ENCODE measurements around the gene SETD1B. TPM values are rescaled to one million over a fixed set of nuclear protein-coding genes. Genes with fewer than 3 reads are reported as not detected.

The SETD1B gene
- total and polyA plus RNA-seq, 2 donors = 3.0 to 11.8 TPM

GRCh38 chr12:121828306-121828705 is 24.5 kb downstream of the SETD1B start:
- H3K36me3 ChIP-seq (ENCODE audit: control insufficient read depth in 2 of 2, insufficient read depth in 2 of 2, low read length in 1 of 2) = peaks cover 78 to 96% of the 10 kb centered on the region in 2 donors
- H3K4me3 ChIP-seq (ENCODE audit: low read length in 2 of 2) = no peak overlapping the region
- 97% methylated on average over 8 of the region's 8 CpGs for WGBS
- H3K4me1 ChIP-seq (ENCODE audit: control insufficient read depth in 2 of 2, insufficient read depth in 2 of 2, low read length in 2 of 2) = no peaks in the 10 kb centered on the region
- no peaks in the 10 kb centered on the region for H3K27me3 ChIP-seq (ENCODE audit: control insufficient read depth in 2 of 2, insufficient read depth in 1 of 2, low read length in 1 of 2)
- DNase-seq (ENCODE audit: low read depth in 6 of 9, low spot score in 9 of 9) = no peak
- no peak overlapping the region for H3K27ac ChIP-seq (ENCODE audit: low read depth in 1 of 2, low read length in 1 of 2)
- peaks cover 0 to 4% of the 10 kb centered on the region in 2 donors for H3K9me3 ChIP-seq (ENCODE audit: control insufficient read depth in 2 of 2, insufficient read depth in 1 of 2, low read length in 1 of 2)

- Histone ChIP-seq H3K4me3 (ENCODE audit: low read length in 2 of 2) (no peak overlapping the region), H3K27ac (ENCODE audit: low read depth in 1 of 2, low read length in 1 of 2) (no peak overlapping the region), H3K4me1 (ENCODE audit: control insufficient read depth in 2 of 2, insufficient read depth in 2 of 2, low read length in 2 of 2) (no peaks in the 10 kb centered on the region), H3K36me3 (ENCODE audit: control insufficient read depth in 2 of 2, insufficient read depth in 2 of 2, low read length in 1 of 2) (peaks cover 72 to 92% of the 10 kb centered on the region in 2 donors), H3K27me3 (ENCODE audit: control insufficient read depth in 2 of 2, insufficient read depth in 1 of 2, low read length in 1 of 2) (no peaks in the 10 kb centered on the region), H3K9me3 (ENCODE audit: control insufficient read depth in 2 of 2, insufficient read depth in 1 of 2, low read length in 1 of 2) (peaks cover 0 to 4% of the 10 kb centered on the region in 2 donors)
- DNase-seq (ENCODE audit: low read depth in 6 of 9, low spot score in 9 of 9) = no peak
- 95% methylated on average over 9 of the region's 9 CpGs for WGBS
Observed at GRCh38 chr12:121828826-121829225, 25.0 kb downstream of the SETD1B start.

- Histone ChIP-seq H3K27ac (ENCODE audit: low read depth in 1 of 2, low read length in 1 of 2) (no peak overlapping the region), H3K27me3 (ENCODE audit: control insufficient read depth in 2 of 2, insufficient read depth in 1 of 2, low read length in 1 of 2) (no peaks in the 10 kb centered on the region), H3K4me1 (ENCODE audit: control insufficient read depth in 2 of 2, insufficient read depth in 2 of 2, low read length in 2 of 2) (no peaks in the 10 kb centered on the region), H3K4me3 (ENCODE audit: low read length in 2 of 2) (no peak overlapping the region), H3K36me3 (ENCODE audit: control insufficient read depth in 2 of 2, insufficient read depth in 2 of 2, low read length in 1 of 2) (peaks cover 68 to 87% of the 10 kb centered on the region in 2 donors), H3K9me3 (ENCODE audit: control insufficient read depth in 2 of 2, insufficient read depth in 1 of 2, low read length in 1 of 2) (peaks cover 0 to 4% of the 10 kb centered on the region in 2 donors)
- 95% methylated on average over 7 of the region's 7 CpGs for WGBS
- no peak for DNase-seq (ENCODE audit: low read depth in 6 of 9, low spot score in 9 of 9)
Observed at GRCh38 chr12:121829250-121829918, 25.6 kb downstream of the SETD1B start.

- DNase-seq (ENCODE audit: low read depth in 6 of 9, low spot score in 9 of 9) = no peak
- H3K27ac ChIP-seq (ENCODE audit: low read depth in 1 of 2, low read length in 1 of 2) = no peak overlapping the region
- H3K4me3 ChIP-seq (ENCODE audit: low read length in 2 of 2) = no peak overlapping the region
- no peaks in the 10 kb centered on the region for H3K4me1 ChIP-seq (ENCODE audit: control insufficient read depth in 2 of 2, insufficient read depth in 2 of 2, low read length in 2 of 2)
- 98% methylated on average over 23 of the region's 23 CpGs for WGBS
- H3K27me3 ChIP-seq (ENCODE audit: control insufficient read depth in 2 of 2, insufficient read depth in 1 of 2, low read length in 1 of 2) = no peaks in the 10 kb centered on the region
- peaks cover 0 to 4% of the 10 kb centered on the region in 2 donors for H3K9me3 ChIP-seq (ENCODE audit: control insufficient read depth in 2 of 2, insufficient read depth in 1 of 2, low read length in 1 of 2)
- peaks cover 64 to 79% of the 10 kb centered on the region in 2 donors for H3K36me3 ChIP-seq (ENCODE audit: control insufficient read depth in 2 of 2, insufficient read depth in 2 of 2, low read length in 1 of 2)
Observed at GRCh38 chr12:121830134-121830533, 26.3 kb downstream of the SETD1B start.

- WGBS = 97% methylated on average over 29 of the region's 29 CpGs
- no peak overlapping the region for H3K4me3 ChIP-seq (ENCODE audit: low read length in 2 of 2)
- no peaks in the 10 kb centered on the region for H3K4me1 ChIP-seq (ENCODE audit: control insufficient read depth in 2 of 2, insufficient read depth in 2 of 2, low read length in 2 of 2)
- H3K9me3 ChIP-seq (ENCODE audit: control insufficient read depth in 2 of 2, insufficient read depth in 1 of 2, low read length in 1 of 2) = peaks cover 0 to 4% of the 10 kb centered on the region in 2 donors
- no peaks in the 10 kb centered on the region for H3K27me3 ChIP-seq (ENCODE audit: control insufficient read depth in 2 of 2, insufficient read depth in 1 of 2, low read length in 1 of 2)
- H3K36me3 ChIP-seq (ENCODE audit: control insufficient read depth in 2 of 2, insufficient read depth in 2 of 2, low read length in 1 of 2) = peaks cover 59 to 75% of the 10 kb centered on the region in 2 donors
- DNase-seq (ENCODE audit: low read depth in 6 of 9, low spot score in 9 of 9) = no peak
- H3K27ac ChIP-seq (ENCODE audit: low read depth in 1 of 2, low read length in 1 of 2) = no peak overlapping the region
Observed at GRCh38 chr12:121830588-121831265, 26.9 kb downstream of the SETD1B start.

- DNase-seq (ENCODE audit: low read depth in 6 of 9, low spot score in 9 of 9) = no peak
- Histone ChIP-seq H3K27me3 (ENCODE audit: control insufficient read depth in 2 of 2, insufficient read depth in 1 of 2, low read length in 1 of 2) (no peaks in the 10 kb centered on the region), H3K4me3 (ENCODE audit: low read length in 2 of 2) (no peak overlapping the region), H3K27ac (ENCODE audit: low read depth in 1 of 2, low read length in 1 of 2) (no peak overlapping the region), H3K4me1 (ENCODE audit: control insufficient read depth in 2 of 2, insufficient read depth in 2 of 2, low read length in 2 of 2) (no peaks in the 10 kb centered on the region), H3K9me3 (ENCODE audit: control insufficient read depth in 2 of 2, insufficient read depth in 1 of 2, low read length in 1 of 2) (peaks cover 0 to 4% of the 10 kb centered on the region in 2 donors), H3K36me3 (ENCODE audit: control insufficient read depth in 2 of 2, insufficient read depth in 2 of 2, low read length in 1 of 2) (peaks cover 51 to 65% of the 10 kb centered on the region in 2 donors)
- WGBS = 98% methylated on average over 19 of the region's 19 CpGs
Observed at GRCh38 chr12:121831571-121832245, 27.9 kb downstream of the SETD1B start.

- Histone ChIP-seq H3K27me3 (ENCODE audit: control insufficient read depth in 2 of 2, insufficient read depth in 1 of 2, low read length in 1 of 2) (peaks cover 0 to 10% of the 10 kb centered on the region in 2 donors), H3K4me1 (ENCODE audit: control insufficient read depth in 2 of 2, insufficient read depth in 2 of 2, low read length in 2 of 2) (peaks cover 6 to 10% of the 10 kb centered on the region in 2 donors), H3K9me3 (ENCODE audit: control insufficient read depth in 2 of 2, insufficient read depth in 1 of 2, low read length in 1 of 2) (peaks cover 0 to 11% of the 10 kb centered on the region in 2 donors), H3K27ac (ENCODE audit: low read depth in 1 of 2, low read length in 1 of 2) (no peak overlapping the region), H3K36me3 (ENCODE audit: control insufficient read depth in 2 of 2, insufficient read depth in 2 of 2, low read length in 1 of 2) (peaks cover 0 to 6% of the 10 kb centered on the region in 2 donors), H3K4me3 (ENCODE audit: low read length in 2 of 2) (no peak overlapping the region)
- no peak for DNase-seq (ENCODE audit: low read depth in 6 of 9, low spot score in 9 of 9)
- 93% methylated on average over 4 of the region's 4 CpGs for WGBS
Observed at GRCh38 chr12:121837680-121838079, 33.9 kb downstream of the SETD1B start.

GRCh38 chr12:121838126-121838525 is 34.3 kb downstream of the SETD1B start:
- DNase-seq (ENCODE audit: low read depth in 6 of 9, low spot score in 9 of 9) = no peak
- peaks cover 0 to 11% of the 10 kb centered on the region in 2 donors for H3K9me3 ChIP-seq (ENCODE audit: control insufficient read depth in 2 of 2, insufficient read depth in 1 of 2, low read length in 1 of 2)
- WGBS = 96% methylated on average over 5 of the region's 5 CpGs

More at GRCh38 chr12:121838126-121838525, 34.3 kb downstream of the SETD1B start:
- no peak overlapping the region for H3K4me3 ChIP-seq (ENCODE audit: low read length in 2 of 2)
- H3K27ac ChIP-seq (ENCODE audit: low read depth in 1 of 2, low read length in 1 of 2) = no peak overlapping the region
- H3K27me3 ChIP-seq (ENCODE audit: control insufficient read depth in 2 of 2, insufficient read depth in 1 of 2, low read length in 1 of 2) = peaks cover 0 to 10% of the 10 kb centered on the region in 2 donors
- H3K4me1 ChIP-seq (ENCODE audit: control insufficient read depth in 2 of 2, insufficient read depth in 2 of 2, low read length in 2 of 2) = peaks cover 6 to 10% of the 10 kb centered on the region in 2 donors
- peaks cover 0 to 4% of the 10 kb centered on the region in 2 donors for H3K36me3 ChIP-seq (ENCODE audit: control insufficient read depth in 2 of 2, insufficient read depth in 2 of 2, low read length in 1 of 2)
